ENCODE results near the gene PDP2. TPM values are rescaled to one million over a fixed set of nuclear protein-coding genes. Genes with fewer than 3 reads are reported as not detected.

PDP2 gene
- total RNA-seq, 3 donors from 2014 or later (not counting 1 experiment from before 2014, with no cell fraction given): 10.2 to 16.5 (median 11.0) TPM

DNA sequence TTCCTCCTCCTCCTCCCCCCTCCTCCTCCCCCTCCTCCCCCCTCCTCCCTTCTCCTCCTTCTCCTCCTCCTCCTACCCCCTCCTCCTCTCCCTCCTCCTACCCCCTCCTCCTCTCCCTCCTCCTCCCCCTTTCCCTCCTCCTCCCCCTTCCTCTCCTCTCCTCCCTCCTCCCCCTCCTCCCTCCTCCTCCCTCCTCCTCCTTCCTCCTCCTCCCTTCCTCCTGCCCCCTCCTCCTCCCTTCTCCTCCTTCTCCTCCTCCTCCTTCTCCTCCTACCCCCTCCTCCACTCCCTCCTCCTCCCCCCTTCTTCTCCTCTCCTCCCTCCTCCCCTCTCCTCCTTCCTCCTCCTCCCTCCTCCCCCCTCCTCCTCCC, 6.6 kb upstream of the PDP2 start:
- Histone ChIP-seq H3K36me3 (ENCODE audit: control insufficient read depth, insufficient read depth, low read length) (no peaks in the 10 kb centered on the region), H3K27me3 (ENCODE audit: control insufficient read depth, insufficient read depth, low read length) (no peaks in the 10 kb centered on the region), H3K4me1 (ENCODE audit: control insufficient read depth, insufficient read depth, low read length) (peaks cover 40% of the 10 kb centered on the region), H3K4me3 (ENCODE audit: low read length) (no peak overlapping the region), H3K27ac (ENCODE audit: low read length) (peak overlapping the region; percentile 54), H3K9me3 (ENCODE audit: control insufficient read depth, insufficient read depth, low read length) (no peaks in the 10 kb centered on the region)
- no peak for TF ChIP-seq CTCF (IDR thresholded peaks at IDR 0.05)
- H3K4me3 Mint-ChIP-seq: peak overlapping the region; percentile 96
- peaks cover 29 to 40% of the 10 kb centered on the region in 2 donors for H3K4me1 Mint-ChIP-seq
- peak overlapping the region; percentile 88 to 94 for H3K27ac Mint-ChIP-seq
- intact Hi-C loops (cut with micrococcal nuclease): loop anchor here (5.0 to 10.0 kb wide), 2 partner anchors 146 to 269 kb away; partner anchors contain the start of gene CMTM3
- ATAC-seq: no peak
- no peaks in the 10 kb centered on the region for H3K9me3 Mint-ChIP-seq
- DNase-seq: no peak
- no peaks in the 10 kb centered on the region for H3K27me3 Mint-ChIP-seq (ENCODE audit: low read depth in 2 of 2)
- H3K36me3 Mint-ChIP-seq: no peaks in the 10 kb centered on the region

- Mint-ChIP-seq H3K4me3 (peak overlapping the region; percentile 66), H3K27me3 (ENCODE audit: low read depth in 2 of 2) (no peaks in the 10 kb centered on the region)
These were observed 6.1 kb upstream of the PDP2 start for GRCh38 chr16:66874079-66874775.

DNA sequence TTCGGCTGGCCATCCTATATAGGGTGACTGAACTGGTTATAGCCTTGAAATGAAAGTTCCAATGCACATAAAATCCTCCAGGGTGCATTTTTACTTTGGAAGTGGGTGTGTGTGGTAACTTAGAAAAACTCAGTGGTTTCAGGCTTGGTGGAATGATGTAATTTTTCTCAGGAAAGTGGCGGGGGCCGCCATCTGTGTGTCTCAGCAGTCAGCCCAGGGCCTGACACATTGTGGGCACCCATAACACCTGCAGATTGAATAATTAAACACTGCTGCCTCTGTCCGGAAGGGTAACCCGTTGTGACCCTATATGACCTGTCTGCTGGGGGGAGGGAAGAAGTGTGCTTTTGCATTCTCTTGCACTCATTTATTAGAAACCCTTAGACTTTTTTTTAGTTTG, 2.2 kb upstream of the PDP2 start:
- Mint-ChIP-seq H3K9me3 (no peaks in the 10 kb centered on the region), H3K4me3 (peak overlapping the region; percentile 73), H3K36me3 (no peaks in the 10 kb centered on the region), H3K4me1 (peaks cover 42% of the 10 kb centered on the region in 2 donors), H3K27ac (peak overlapping the region; percentile 82 to 85), H3K27me3 (ENCODE audit: low read depth in 2 of 2) (no peaks in the 10 kb centered on the region)
- Histone ChIP-seq H3K36me3 (ENCODE audit: control insufficient read depth, insufficient read depth, low read length) (no peaks in the 10 kb centered on the region), H3K27ac (ENCODE audit: low read length) (no peak overlapping the region), H3K4me3 (ENCODE audit: low read length) (no peak overlapping the region), H3K4me1 (ENCODE audit: control insufficient read depth, insufficient read depth, low read length) (peaks cover 46% of the 10 kb centered on the region), H3K27me3 (ENCODE audit: control insufficient read depth, insufficient read depth, low read length) (no peaks in the 10 kb centered on the region), H3K9me3 (ENCODE audit: control insufficient read depth, insufficient read depth, low read length) (no peaks in the 10 kb centered on the region)
- TF ChIP-seq CTCF (IDR thresholded peaks at IDR 0.05): no peak
- intact Hi-C loops (cut with micrococcal nuclease): loop anchor here (10.0 kb wide), 1 partner anchor 273 kb away; the partner anchor contains the start of gene CMTM3
- 23% methylated on average over 5 of the region's 5 CpGs for WGBS (ENCODE audit: insufficient coverage)
- DNase-seq (peak in 1 of 2 donors; percentile 19), ATAC-seq (peak in 1 of 3 donors; percentile 19)

More at GRCh38 chr16:66874079-66874775, 6.1 kb upstream of the PDP2 start:
- H3K27ac ChIP-seq (ENCODE audit: low read length): peak overlapping the region; percentile 56
- peak overlapping the region; percentile 88 to 94 for H3K27ac Mint-ChIP-seq
- no peaks in the 10 kb centered on the region for H3K9me3 ChIP-seq (ENCODE audit: control insufficient read depth, insufficient read depth, low read length)
- intact Hi-C loops (cut with micrococcal nuclease): loop anchor here (5.0 to 10.0 kb wide), 2 partner anchors 147 to 269 kb away; partner anchors contain the start of gene CMTM3
- DNase-seq (peak in 1 of 2 donors; percentile 30), ATAC-seq (no peak)
- no peaks in the 10 kb centered on the region for H3K36me3 Mint-ChIP-seq
- H3K36me3 ChIP-seq (ENCODE audit: control insufficient read depth, insufficient read depth, low read length): no peaks in the 10 kb centered on the region
- H3K4me3 ChIP-seq (ENCODE audit: low read length): no peak overlapping the region
- no peak for TF ChIP-seq CTCF (IDR thresholded peaks at IDR 0.05)
- peaks cover 29 to 40% of the 10 kb centered on the region in 2 donors for H3K4me1 Mint-ChIP-seq
- no peaks in the 10 kb centered on the region for H3K27me3 ChIP-seq (ENCODE audit: control insufficient read depth, insufficient read depth, low read length)
- peaks cover 41% of the 10 kb centered on the region for H3K4me1 ChIP-seq (ENCODE audit: control insufficient read depth, insufficient read depth, low read length)
- no peaks in the 10 kb centered on the region for H3K9me3 Mint-ChIP-seq
- no CpG with 5 or more reads among the region's 1 CpG for WGBS (ENCODE audit: insufficient coverage)

Measured in natural killer cell (primary cell).